ENCODE measurements around the gene SHCBP1. TPM values are rescaled to one million over a fixed set of nuclear protein-coding genes. Genes with fewer than 3 reads are reported as not detected.

Gene SHCBP1
- total RNA-seq, 1 donor from 2014 or later: 35.6 TPM

Other genes starting within 250 kb of the SHCBP1 start
- gene VPS35, start 67.8 kb upstream of the SHCBP1 start, total RNA-seq (ENCODE audit: insufficient read depth, low replicate concordance): 53.9 TPM
- gene ORC6, start 68.3 kb upstream of the SHCBP1 start, total RNA-seq (ENCODE audit: insufficient read depth, low replicate concordance): 11.1 TPM
- gene MYLK3, start 127.0 kb upstream of the SHCBP1 start, total RNA-seq (ENCODE audit: insufficient read depth, low replicate concordance): 1.4 TPM
- gene C16orf87, start 209.8 kb upstream of the SHCBP1 start, total RNA-seq (ENCODE audit: insufficient read depth, low replicate concordance): 21.9 TPM

Measured in umbilical cord (tissue), 1 donor.